NCI-H2171 treated with DMSO at 0.1 percent for 48 hours (cell line): ENCODE measurements around the gene ZACN.

Experiments
- DNase-seq: peaks from one replicate; lab custom pipeline; 2025; lab: John Stamatoyannopoulos, UW

ZACN gene

GRCh38 chr17:76082326-76083251, 3.6 kb downstream of the ZACN start:
- no peak for DNase-seq

GRCh38 chr17:76083536-76084182, 4.7 kb downstream of the ZACN start:
- DNase-seq, result no peak

- DNase-seq, result no peak
Observed at GRCh38 chr17:76085066-76085730, 6.2 kb downstream of the ZACN start.

DNA sequence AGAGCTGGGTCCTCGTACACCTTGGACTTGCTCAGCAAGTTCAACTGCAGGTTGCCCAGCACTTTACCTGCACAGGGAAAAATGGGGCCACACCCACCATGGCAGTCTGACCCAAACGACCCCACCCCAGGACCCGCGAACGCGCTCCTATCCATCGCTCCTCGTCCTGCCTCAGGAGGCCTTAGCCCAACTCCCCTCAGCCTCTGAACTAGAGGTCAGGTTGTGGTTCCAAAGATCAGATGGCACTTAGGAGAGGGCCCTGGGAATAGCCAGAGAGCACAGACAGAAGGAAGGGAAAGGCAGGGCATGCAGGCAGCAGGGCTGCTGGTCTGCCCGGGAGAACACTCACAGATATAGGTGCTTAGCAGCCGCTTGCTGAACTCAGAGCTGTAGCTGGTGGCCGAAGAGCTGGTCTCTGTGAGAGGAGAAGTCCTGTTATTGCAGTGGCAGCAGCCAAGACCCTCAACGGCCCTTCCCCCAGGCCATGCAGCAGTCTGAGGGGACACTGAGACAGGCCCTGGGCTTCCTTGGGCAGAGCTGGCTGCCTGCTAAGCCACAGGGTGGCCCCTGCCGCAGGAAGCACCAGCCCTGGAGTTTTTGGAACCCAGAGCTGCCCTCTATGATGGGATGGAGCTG, 6.9 kb downstream of the ZACN start:
- no peak for DNase-seq

GRCh38 chr17:76086384-76086783, 7.4 kb downstream of the ZACN start:
- no peak for DNase-seq

- no peak for DNase-seq
Observed at GRCh38 chr17:76087531-76087930, 8.5 kb downstream of the ZACN start.

GRCh38 chr17:76088041-76088867, 9.3 kb downstream of the ZACN start:
- no peak for DNase-seq

DNA sequence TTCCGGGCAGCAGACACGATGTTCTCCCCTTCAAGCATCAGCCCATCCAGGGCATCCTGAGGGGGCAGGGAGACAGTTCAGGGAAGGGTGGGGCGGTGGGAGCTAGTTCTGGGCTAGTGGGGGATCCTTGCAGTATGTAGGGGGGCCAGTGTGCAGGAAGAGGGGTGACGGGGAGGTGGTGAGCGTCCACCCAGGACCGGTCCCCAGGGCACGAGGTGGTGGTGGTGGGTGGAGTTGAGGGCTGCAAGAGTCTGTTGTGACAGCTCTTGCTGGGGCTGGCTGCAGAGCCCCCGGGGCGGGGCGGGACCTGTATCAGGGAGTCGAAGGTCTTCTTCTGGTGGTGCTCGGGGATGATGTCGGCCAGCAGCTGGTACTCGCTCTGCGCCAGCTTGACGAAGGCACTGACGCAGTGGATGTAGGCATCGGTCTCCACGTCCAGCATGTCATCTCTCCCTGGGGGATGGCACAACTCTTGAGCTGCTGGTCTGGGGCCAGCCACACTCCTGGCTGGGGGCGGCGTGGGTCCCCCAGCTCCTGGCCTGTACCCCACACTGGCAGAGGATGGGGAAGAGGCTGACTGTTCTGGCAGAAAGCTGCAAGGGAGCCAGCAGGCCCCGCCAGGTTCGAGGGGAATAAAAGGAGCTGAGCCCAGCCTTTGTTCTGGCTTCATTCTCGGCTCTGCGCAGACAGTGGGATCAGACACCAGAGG, 10.0 kb downstream of the ZACN start:
- DNase-seq, result no peak

- DNase-seq, result no peak
Observed at GRCh38 chr17:76089680-76090516, 10.9 kb downstream of the ZACN start.

DNA sequence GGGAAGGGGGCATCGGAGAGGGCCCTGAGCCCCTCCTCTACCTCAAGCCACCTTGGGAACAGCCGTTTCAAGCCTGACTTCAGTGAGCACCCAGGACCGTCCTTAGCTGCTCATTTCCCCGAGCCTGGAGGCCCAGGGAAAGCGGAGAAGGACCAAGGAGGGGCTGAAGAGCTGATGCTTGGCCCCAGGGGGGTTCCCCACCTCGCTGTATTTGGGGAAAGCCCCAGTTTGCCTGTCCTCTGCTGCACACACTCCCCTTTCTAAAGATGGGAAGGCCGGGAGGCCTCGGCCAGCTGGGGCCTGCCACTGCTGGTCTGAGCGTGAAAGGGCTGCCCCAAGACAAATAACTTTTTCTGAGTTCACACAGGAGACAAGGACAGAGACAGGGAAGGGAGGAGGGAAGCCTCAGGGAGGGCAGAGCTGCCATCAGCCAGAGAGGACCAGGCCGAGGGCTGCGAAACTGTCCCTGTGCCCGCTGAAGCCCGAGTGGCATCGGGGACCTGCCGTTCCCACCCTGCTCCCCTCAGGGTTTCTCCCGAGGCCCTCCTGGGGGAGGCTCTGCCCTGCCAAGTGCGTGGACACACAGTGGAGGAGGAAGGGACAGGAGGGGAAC, 11.6 kb downstream of the ZACN start:
- DNase-seq, result no peak

- DNase-seq, result no peak
Observed at GRCh38 chr17:76091526-76092286, 12.7 kb downstream of the ZACN start.

DNA sequence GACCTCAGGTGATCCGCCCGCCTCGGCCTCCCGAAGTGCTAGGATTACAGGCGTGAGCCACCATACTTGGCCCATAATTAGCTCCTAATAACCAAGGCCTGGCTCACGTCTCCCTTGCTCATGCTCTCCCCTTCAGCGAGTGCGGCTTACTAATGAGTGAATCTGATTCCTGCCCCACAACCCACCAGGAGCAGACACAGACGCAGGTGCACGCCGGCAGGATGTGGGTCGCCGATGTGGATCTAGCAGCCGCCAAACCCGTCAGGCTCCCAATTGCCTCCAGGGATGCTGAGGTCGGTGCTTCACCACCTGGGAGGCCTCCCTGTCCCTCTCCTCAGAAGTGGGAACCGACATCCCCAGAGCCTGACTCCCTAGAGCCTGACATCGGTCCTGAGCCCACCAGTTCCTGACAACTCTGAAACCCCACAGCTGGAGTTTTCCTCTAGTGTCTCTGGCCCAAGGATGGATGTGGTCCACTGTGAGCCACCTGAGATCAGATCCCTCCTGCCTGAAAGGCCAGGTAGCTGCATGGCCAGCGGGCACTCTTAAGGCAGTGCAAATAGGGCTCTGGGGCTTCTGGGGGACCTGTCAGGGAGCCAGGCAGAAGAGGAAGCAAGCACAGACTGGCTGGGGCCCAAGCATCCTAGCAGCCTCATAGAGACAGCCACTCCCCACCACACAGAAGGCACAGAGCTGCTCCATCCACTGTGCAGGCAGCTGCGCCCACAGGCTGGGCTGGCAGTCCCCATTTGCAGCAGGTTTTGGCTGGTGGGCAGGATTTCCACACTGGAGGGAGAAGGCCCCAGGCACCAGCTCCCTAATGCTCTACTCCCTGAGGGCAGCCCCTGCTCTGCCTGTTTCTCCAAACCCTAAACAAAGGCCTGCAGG, 13.8 kb downstream of the ZACN start:
- no peak for DNase-seq

- DNase-seq, result no peak
Observed at GRCh38 chr17:76094046-76094445, 15.1 kb downstream of the ZACN start.

DNA sequence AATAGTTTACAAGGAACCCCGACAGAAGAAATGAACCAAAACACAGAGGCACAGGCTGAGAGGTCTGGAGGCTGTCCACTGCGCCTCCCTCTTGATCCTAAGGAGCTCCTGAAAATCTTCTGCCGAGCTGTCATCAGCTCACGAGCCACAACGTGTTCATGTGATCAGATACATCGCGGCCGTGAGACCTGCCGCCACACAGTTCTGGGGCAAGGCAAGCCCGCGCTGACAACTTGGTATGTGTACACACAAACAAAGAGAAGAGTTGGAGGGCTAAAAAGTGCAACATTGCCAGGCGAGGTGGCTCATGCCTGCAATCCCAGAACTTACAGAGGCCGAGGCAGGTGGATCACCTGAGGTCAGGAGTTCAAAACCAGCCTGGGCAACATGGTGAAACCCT, 17.0 kb downstream of the ZACN start:
- no peak for DNase-seq

- no peak for DNase-seq
Observed at GRCh38 chr17:76097716-76098295, 18.8 kb downstream of the ZACN start.

DNA sequence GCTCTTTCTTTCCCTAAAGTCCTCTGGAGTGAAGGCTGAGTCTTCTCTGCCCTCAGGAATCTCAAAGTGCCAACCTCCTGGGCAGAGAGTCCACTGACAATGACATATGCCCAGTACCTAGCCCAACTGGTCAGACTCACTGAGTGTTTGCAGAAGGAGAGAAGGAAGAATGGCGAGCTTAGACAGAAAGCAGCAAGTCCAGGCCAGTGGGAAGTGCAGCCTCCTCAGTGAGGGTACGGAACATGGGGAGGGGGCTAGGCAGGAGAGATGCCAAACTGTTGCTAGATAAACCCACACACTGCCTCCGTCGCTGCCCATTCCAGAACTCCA, 23.9 kb downstream of the ZACN start:
- DNase-seq, result no peak
